Aorta (tissue), 5 donors: ENCODE measurements around the gene SLC24A2. TPM values are rescaled to one million over a fixed set of nuclear protein-coding genes. Genes with fewer than 3 reads are reported as not detected.
"Not testable (repeated sequence)": the region's sequence is repeated elsewhere in the genome, so short reads cannot be mapped to it uniquely, and the experiment has no call there.

Experiments used
- ATAC-seq: fragments of 200-7000 bp; cut with Tn5 transposase; one replicate; pipeline ENCODE4 v1.9.1; 2022; ENCODE audit warnings: moderate library complexity; ENCODE audit not compliant: low FRiP score
- DNase-seq, 2 donors: peaks; one replicate each; pipeline ENCODE4 v3.0.0-alpha.2; 2020
- H3K27ac ChIP-seq, 2 donors: one replicate each; pipeline ENCODE4 v1.5.1; 2013; ENCODE audit warnings: low read length in 2 of 2, mild to moderate bottlenecking in 2 of 2, moderate library complexity in 2 of 2, control low read depth in 1 of 2, inconsistent platforms in 1 of 2, low read depth in 1 of 2
- H3K27me3 ChIP-seq, 2 donors: one replicate each; pipeline ENCODE4 v1.6.1; 2013; ENCODE audit warnings: control low read depth in 1 of 2, low read length in 1 of 2, mild to moderate bottlenecking in 1 of 2, moderate library complexity in 1 of 2; ENCODE audit not compliant: insufficient read depth in 2 of 2, control insufficient read depth in 1 of 2
- H3K36me3 ChIP-seq, 2 donors: one replicate each; pipeline ENCODE4 v1.6.1; 2013; ENCODE audit warnings: control low read depth in 1 of 2, low read length in 1 of 2, mild to moderate bottlenecking in 1 of 2; ENCODE audit not compliant: insufficient read depth in 2 of 2, control insufficient read depth in 1 of 2
- H3K4me1 ChIP-seq, 2 donors: one replicate each; pipeline ENCODE4 v1.6.1; 2013; ENCODE audit warnings: low read length in 2 of 2, control low read depth in 1 of 2, mild to moderate bottlenecking in 1 of 2, moderate library complexity in 1 of 2; ENCODE audit not compliant: insufficient read depth in 2 of 2, control insufficient read depth in 1 of 2
- H3K4me3 ChIP-seq, 2 donors: one replicate each; pipeline ENCODE4 v1.5.1; 2013; ENCODE audit warnings: low read length in 2 of 2, control low read depth in 1 of 2, mild to moderate bottlenecking in 1 of 2
- H3K9me3 ChIP-seq: one replicate; pipeline ENCODE4 v1.6.1; 2013; ENCODE audit warnings: mild to moderate bottlenecking, low read length; ENCODE audit not compliant: control insufficient read depth
- WGBS, 2 donors: extraction: QIAGEN DNeasy Blood & Tissue Kit; methylation state at CpG; one replicate each; pipeline ENCODE4 v1.1.7; 2013; 5-methylcytosine and 5-hydroxymethylcytosine counted together
- intact Hi-C, 2 donors: fragments of 100-400 bp; cut with DNase I; formaldehyde crosslinking; loops; one replicate each; pipeline versions ENCODE4 v1.14.2 to v1.15.0; 2022
- long read RNA-seq, 2 donors: library from polyadenylated mRNA; unstranded; transcript quantifications; one replicate each; pipeline ENCODE4 v2.0.0, GENCODE V29; 2020 to 2021
- polyA plus RNA-seq, 2 donors: library from polyadenylated mRNA; stranded (reverse); fragments of 200-250 nt; gene quantifications; one replicate each; pipeline ENCODE4 v1.2.3, GENCODE V29; 2013
- total RNA-seq, 2 donors: library from RNA; stranded (reverse); fragmentation: NEBNext Ultra II Directional; extraction: Animal tissue kit (Norgen Biotek cat#: 25700); gene quantifications; one replicate each; pipeline ENCODE4 v1.2.1, GENCODE V29; 2021
- donor health status: healthy with polysubstance abuse.
- donor health status: Bipolar disorder and iron deficiency.
- donor health status: DM: no; HTN: no; CAD: no.
- donor health status: DM: no; HTN: no; CAD: no.
- donor health status: DM: yes; HTN: yes; CAD: no.

The SLC24A2 gene
- not detected for total RNA-seq
- not detected for polyA plus RNA-seq
- long read RNA-seq, donor 1: 0 reads
- long read RNA-seq, donor 2: 0 reads

DNA sequence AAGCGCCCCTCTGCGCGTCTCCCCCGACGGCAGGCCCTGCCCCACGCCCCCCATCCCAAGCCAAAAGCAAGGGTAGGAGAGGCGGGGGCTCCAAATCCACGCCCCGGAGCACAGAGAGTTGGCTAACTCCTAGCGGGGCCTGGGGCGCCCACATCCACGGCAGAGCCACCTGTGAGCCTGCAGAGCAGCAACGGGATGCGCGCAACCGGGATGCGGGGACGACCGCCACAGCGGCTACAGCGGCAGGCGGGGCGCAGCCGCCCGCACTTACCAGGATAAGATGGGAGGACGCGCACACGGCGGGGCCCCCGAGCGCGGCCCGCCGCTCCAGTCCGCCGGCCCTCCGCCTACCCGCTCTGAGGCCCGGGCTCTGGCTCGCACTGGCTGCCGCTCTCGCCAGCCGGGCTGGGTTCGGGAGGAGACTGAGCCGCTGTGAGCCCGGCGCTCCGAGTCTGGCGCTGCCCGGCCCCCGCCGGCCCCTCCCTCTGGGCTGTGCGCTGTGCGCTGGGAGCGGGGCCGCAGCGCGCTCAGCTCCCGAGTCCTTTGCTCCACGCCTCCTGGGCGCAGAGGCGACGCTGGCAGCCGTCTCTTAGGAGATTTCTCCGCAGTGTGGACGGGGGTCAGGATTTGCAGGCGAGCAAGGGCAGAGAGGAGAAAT lies at the start of gene SLC24A2:
Gene SLC24A2 (minus strand): TSS at position 424 of the 658 bp plus-strand sequence.
- DNase-seq (peak in 1 of 2 donors; percentile 41), ATAC-seq (no peak)
- peaks cover 0 to 2% of the 10 kb centered on the region in 2 donors for H3K27me3 ChIP-seq
- 2% methylated on average over 49 to 67 of the region's 67 CpGs for WGBS, 2 donors
- H3K4me3 ChIP-seq: no peak within 1 kb of the TSS
- H3K4me1 ChIP-seq: no peaks in the 10 kb centered on the region
- no peaks in the 10 kb centered on the region for H3K9me3 ChIP-seq
- H3K27ac ChIP-seq: no peak within 1 kb of the TSS
- intact Hi-C loops: no loop called here
- H3K36me3 ChIP-seq: no peaks in the 10 kb centered on the region

- H3K9me3 ChIP-seq, H3K36me3 ChIP-seq, H3K4me3 ChIP-seq, ATAC-seq, intact Hi-C loops, DNase-seq, H3K4me1 ChIP-seq, H3K27ac ChIP-seq, H3K27me3 ChIP-seq: not testable (repeated sequence)
- 92 to 93% methylated on average over 9 of the region's 9 CpGs for WGBS, 2 donors
Measured at GRCh38 chr9:19833331-19833730, 44.5 kb upstream of the SLC24A2 start.

DNA sequence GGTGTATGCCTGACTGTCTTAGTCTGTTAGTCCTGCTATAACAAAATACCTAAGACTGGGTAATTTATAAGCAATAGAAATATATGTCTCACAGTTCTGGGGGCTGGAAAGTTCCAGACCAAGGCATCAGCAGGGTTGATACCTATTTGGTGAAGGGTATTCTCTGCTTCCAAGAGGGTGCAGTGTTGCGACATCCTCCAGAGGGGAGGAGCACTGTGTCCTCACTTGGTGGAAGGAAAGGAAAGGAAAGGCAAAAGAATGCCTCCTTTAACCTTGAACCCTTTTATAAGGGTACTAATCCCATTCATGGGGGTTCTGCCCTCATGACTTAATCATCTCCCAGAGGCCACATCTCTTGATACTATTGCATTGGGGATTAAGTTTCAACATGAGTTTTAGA lies 42.0 kb upstream of the SLC24A2 start:
- ATAC-seq (no peak), DNase-seq (no peak)
- Histone ChIP-seq H3K27me3 (no peaks in the 10 kb centered on the region), H3K27ac (no peak overlapping the region), H3K9me3 (peaks cover 1% of the 10 kb centered on the region), H3K36me3 (no peaks in the 10 kb centered on the region), H3K4me1 (no peaks in the 10 kb centered on the region), H3K4me3 (no peak overlapping the region)
- intact Hi-C loops: no loop called here
- 94 to 98% methylated on average over 1 of the region's 1 CpG for WGBS, 2 donors

DNA sequence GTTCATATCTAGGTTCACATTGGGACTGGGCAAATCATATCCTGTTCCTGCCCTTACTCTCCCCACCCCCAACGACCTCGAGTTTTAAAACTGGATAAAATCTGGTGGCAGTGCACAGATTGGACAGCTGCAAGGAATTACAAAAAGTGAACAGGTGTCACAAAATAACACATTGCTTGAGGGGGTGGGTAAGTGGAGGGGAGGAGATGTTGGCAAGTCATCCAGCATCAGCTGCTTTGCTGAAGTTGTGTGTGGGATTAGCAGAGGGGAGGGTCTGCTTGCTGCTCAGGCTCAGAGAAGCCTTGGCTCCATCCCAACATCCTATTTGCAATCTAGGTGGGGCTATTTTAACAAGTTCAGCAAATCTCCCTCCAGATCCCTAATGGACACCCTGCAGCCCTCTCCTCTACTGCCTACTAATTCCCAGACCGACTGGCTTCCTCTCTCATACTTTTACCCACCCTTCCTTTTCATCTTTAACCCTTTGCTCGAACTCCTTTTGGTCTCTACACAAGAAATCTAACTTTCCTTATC lies 39.8 kb upstream of the SLC24A2 start:
- 52 to 58% methylated on average over 4 of the region's 4 CpGs for WGBS, 2 donors
- Histone ChIP-seq H3K4me3 (no peak overlapping the region), H3K9me3 (peaks cover 1% of the 10 kb centered on the region), H3K27ac (no peak overlapping the region), H3K27me3 (no peaks in the 10 kb centered on the region), H3K36me3 (no peaks in the 10 kb centered on the region), H3K4me1 (no peaks in the 10 kb centered on the region)
- intact Hi-C loops: no loop called here
- DNase-seq (no peak), ATAC-seq (no peak)

GRCh38 chr9:19816769-19817168 lies 27.9 kb upstream of the SLC24A2 start:
- Histone ChIP-seq H3K27ac (no peak overlapping the region), H3K36me3 (no peaks in the 10 kb centered on the region), H3K4me3 (no peak overlapping the region), H3K9me3 (peaks cover 5% of the 10 kb centered on the region), H3K4me1 (no peaks in the 10 kb centered on the region), H3K27me3 (no peaks in the 10 kb centered on the region)
- 73 to 79% methylated on average over 2 of the region's 2 CpGs for WGBS, 2 donors
- intact Hi-C loops: no loop called here
- no peak for ATAC-seq
- DNase-seq: no peak

DNA sequence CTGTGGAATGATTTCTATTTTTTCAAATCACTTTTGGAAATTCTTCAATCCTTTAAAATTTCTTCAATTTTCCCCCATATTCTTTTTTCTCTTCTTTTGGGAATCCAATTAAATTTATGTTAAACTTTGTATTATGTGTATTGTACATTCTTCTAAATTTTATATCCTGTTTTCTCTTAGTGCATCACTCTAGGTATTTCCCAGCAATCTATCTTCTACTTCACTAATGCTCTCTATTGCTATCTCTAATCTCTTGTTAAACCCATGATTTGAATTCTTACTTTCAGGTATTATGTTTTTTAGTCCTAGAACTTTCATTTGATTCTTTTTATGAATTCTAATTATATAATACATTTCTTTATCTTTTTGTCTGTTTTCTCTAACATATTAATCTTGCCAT lies 23.4 kb upstream of the SLC24A2 start:
- DNase-seq (no peak), ATAC-seq (no peak)
- Histone ChIP-seq H3K27ac (no peak overlapping the region), H3K4me1 (no peaks in the 10 kb centered on the region), H3K27me3 (no peaks in the 10 kb centered on the region), H3K4me3 (no peak overlapping the region), H3K36me3 (no peaks in the 10 kb centered on the region), H3K9me3 (peaks cover 6% of the 10 kb centered on the region)
- intact Hi-C loops: no loop called here

- Histone ChIP-seq H3K27me3 (no peaks in the 10 kb centered on the region), H3K36me3 (no peaks in the 10 kb centered on the region), H3K4me1 (no peaks in the 10 kb centered on the region), H3K4me3 (no peak overlapping the region), H3K9me3 (peaks cover 1% of the 10 kb centered on the region), H3K27ac (no peak overlapping the region)
- intact Hi-C loops: no loop called here
- 87 to 88% methylated on average over 16 of the region's 16 CpGs for WGBS, 2 donors
- no peak for ATAC-seq
- no peak for DNase-seq
Measured at GRCh38 chr9:19809422-19810269, 20.8 kb upstream of the SLC24A2 start.

DNA sequence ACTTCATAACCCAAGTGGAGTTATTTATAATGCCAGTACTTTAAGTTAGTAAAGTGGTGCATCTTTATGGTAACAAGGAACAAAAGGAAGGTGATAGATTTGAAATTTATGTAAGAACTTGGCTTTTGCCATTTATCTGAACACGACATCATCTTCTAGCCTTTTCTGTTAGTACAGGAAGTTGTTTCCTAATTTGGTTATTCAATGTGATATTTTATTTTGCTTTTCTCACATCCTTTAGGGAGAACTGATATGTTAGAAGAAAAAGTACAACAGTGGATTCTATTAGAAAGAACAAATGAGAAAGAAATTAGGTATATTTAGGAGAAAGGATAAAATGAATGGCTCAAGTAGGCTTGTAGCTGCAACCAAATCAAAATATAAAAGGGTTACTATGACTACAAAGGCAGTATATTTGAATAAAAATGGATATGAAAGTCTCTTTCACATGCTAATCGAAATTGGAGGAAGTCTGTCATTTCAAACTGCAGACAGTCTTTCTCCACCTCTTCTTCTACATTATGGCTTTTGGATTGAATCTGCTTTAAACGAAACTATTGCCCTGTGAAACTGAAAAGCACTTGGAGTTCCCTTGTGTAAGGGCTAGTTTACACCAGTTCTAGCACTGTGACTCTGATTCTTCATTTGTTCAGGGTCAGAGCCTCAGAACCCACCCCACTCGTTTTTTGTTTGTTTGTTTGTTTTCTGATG lies 18.5 kb upstream of the SLC24A2 start:
- no peak overlapping the region for H3K4me3 ChIP-seq
- no peak for ATAC-seq
- no peaks in the 10 kb centered on the region for H3K4me1 ChIP-seq
- intact Hi-C loops: no loop called here
- 17 to 25% methylated on average over 4 of the region's 4 CpGs for WGBS, 2 donors
- H3K36me3 ChIP-seq: no peaks in the 10 kb centered on the region
- DNase-seq: no peak
- no peaks in the 10 kb centered on the region for H3K27me3 ChIP-seq
- no peak overlapping the region for H3K27ac ChIP-seq
- H3K9me3 ChIP-seq: peaks cover 1% of the 10 kb centered on the region
